Measurements from ENCODE around the gene CUEDC2. TPM values are rescaled to one million over a fixed set of nuclear protein-coding genes. Genes with fewer than 3 reads are reported as not detected.

The CUEDC2 gene
- total and polyA plus RNA-seq, 10 of the 15 experiments (the other 5 are each of a cell fraction or from before 2014, with no cell fraction given): 20.4 to 121 (median 75.0) TPM

DNA sequence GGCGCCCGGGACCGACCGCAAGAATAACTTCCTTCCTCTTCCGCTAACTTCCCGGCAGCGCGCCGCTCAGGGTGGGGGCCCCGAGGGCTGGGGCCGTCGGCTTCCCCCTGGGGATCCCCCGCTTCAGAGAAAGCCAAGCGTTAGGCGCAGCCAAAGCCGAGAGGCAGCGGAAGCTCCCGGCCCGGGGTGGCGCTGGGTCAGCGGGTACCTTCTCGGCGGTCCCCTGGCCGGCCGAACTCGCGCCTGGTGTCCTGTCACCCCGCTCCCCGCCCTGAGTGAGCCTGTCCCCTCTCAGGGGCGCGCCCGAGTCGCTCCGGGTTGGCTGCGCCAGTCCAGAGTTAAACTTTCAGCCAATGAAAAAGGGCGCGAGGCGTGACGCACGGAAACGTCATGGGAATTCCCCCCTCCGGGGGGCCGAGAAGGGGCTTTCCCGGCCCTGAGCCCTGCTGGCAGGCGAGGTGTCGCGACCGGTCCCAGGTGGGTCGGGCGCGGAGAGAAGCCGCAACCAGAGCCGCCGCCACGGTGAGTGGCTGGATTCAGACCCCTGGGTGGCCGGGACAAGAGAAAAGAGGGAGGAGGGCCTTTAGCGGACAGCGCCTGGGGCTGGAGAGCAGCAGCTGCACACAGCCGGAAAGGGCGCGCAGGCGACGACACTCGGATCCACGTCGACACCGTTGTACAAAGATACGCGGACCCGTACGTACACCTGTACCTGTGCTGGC lies 38.1 kb downstream of the CUEDC2 start:
- H3K4me3 ChIP-seq: peak overlapping the region; percentile 100
- POLR2A ChIA-PET: interaction anchor here (0.5 to 6.1 kb wide), 17 partner anchors 10 to 845 kb away, joined by 3 to 44 read pairs (median 4); partner anchors contain the start of genes ACTR1A, C10orf95, CUEDC2 and FBXL15
- H3K9me3 ChIP-seq (replicated peaks; ENCODE audit: control insufficient read depth, insufficient read depth, low read length): no peaks in the 10 kb centered on the region; the same call in 2 of the 3 replicates
- FAIRE-seq (peak; percentile 75), DNase-seq (ENCODE audit: low read depth, low spot score) (peak; percentile 89), ATAC-seq (peak; percentile 87)
- under 1% methylated on average over 60 of the region's 71 CpGs for WGBS (ENCODE audit: insufficient coverage, insufficient replicate concordance, low lambda C conversion rate, missing lambda C conversion rate)
- H3K36me3 ChIP-seq (ENCODE audit: control insufficient read depth in 2 of 2, insufficient read depth in 2 of 2, low read length in 1 of 2): peaks cover 9 to 15% of the 10 kb centered on the region in 2 experiments
- peak overlapping the region; percentile 93 for H3K27ac ChIP-seq (ENCODE audit: control insufficient read depth, insufficient read depth)
- no peaks in the 10 kb centered on the region for H3K27me3 ChIP-seq (replicated peaks in 1 of 2; ENCODE audit: control insufficient read depth in 2 of 2, insufficient read depth in 2 of 2, low read length in 1 of 2)
- H3K4me2 ChIP-seq (ENCODE audit: control insufficient read depth, insufficient read depth): peak overlapping the region; percentile 64
- H3K4me1 ChIP-seq (ENCODE audit: control insufficient read depth, insufficient read depth, low read length): peaks cover 17% of the 10 kb centered on the region
- H3K9ac ChIP-seq (ENCODE audit: control insufficient read depth, insufficient read depth, low read length): peak overlapping the region; percentile 99
- H4K20me1 ChIP-seq (ENCODE audit: control insufficient read depth, insufficient read depth): no peaks in the 10 kb centered on the region
- in situ Hi-C loops (cut with MboI): no loop called here
- no TSS peak for BruUV-seq (replicated peaks)
- CTCF ChIA-PET: interaction anchor here (0.7 to 9.1 kb wide), 21 partner anchors 10 to 377 kb away, joined by 3 to 90 read pairs (median 4); partner anchors contain the start of genes ACTR1A, C10orf95, ELOVL3 and FBXL15
- peaks cover 47% of the 10 kb centered on the region for H3K79me2 ChIP-seq (ENCODE audit: control insufficient read depth, insufficient read depth, low read length)
- H2AFZ ChIP-seq (ENCODE audit: control insufficient read depth, low read depth, low read length): peak overlapping the region; percentile 61
- intact Hi-C loops (cut with micrococcal nuclease; ENCODE audit: unreplicated experiment): loop anchor here (1.0 to 10.0 kb wide), 6 partner anchors 27 to 251 kb away; partner anchors contain the start of genes SUFU and TRIM8
- RAD21 ChIA-PET (ENCODE audit: unreplicated experiment): interaction anchor here (0.6 to 3.1 kb wide), 14 partner anchors 9 to 189 kb away, joined by 3 to 21 read pairs (median 6); partner anchors contain the start of genes ACTR1A, C10orf95, CUEDC2 and FBXL15
- SMC1A ChIA-PET (ENCODE audit: uncharacterized antibody, unreplicated experiment): interaction anchor here (0.6 to 3.8 kb wide), 12 partner anchors 9 to 223 kb away, joined by 3 to 23 read pairs (median 4); partner anchors contain the start of gene FBXL15
- TF ChIP-seq, protein P1, sequence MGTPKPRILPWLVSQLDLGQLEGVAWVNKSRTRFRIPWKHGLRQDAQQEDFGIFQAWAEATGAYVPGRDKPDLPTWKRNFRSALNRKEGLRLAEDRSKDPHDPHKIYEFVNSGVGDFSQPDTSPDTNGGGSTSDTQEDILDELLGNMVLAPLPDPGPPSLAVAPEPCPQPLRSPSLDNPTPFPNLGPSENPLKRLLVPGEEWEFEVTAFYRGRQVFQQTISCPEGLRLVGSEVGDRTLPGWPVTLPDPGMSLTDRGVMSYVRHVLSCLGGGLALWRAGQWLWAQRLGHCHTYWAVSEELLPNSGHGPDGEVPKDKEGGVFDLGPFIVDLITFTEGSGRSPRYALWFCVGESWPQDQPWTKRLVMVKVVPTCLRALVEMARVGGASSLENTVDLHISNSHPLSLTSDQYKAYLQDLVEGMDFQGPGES (IDR thresholded peaks at IDR 0.05): peak; percentile 49; the same call in 1 of the 2 replicates
- peak; percentile 63; the same call in 1 of the 2 replicates for TF ChIP-seq EED (IDR thresholded peaks at IDR 0.05; ENCODE audit: low read depth)
- TF ChIP-seq, protein P2, sequence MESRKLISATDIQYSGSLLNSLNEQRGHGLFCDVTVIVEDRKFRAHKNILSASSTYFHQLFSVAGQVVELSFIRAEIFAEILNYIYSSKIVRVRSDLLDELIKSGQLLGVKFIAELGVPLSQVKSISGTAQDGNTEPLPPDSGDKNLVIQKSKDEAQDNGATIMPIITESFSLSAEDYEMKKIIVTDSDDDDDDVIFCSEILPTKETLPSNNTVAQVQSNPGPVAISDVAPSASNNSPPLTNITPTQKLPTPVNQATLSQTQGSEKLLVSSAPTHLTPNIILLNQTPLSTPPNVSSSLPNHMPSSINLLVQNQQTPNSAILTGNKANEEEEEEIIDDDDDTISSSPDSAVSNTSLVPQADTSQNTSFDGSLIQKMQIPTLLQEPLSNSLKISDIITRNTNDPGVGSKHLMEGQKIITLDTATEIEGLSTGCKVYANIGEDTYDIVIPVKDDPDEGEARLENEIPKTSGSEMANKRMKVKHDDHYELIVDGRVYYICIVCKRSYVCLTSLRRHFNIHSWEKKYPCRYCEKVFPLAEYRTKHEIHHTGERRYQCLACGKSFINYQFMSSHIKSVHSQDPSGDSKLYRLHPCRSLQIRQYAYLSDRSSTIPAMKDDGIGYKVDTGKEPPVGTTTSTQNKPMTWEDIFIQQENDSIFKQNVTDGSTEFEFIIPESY (IDR thresholded peaks at IDR 0.05): peak; percentile 28; the same call in 1 of the 2 replicates
- peak; percentile 92 for TF ChIP-seq NR2F1 (conservative IDR thresholded peaks at IDR 0.05)
- peak; percentile 95; the same call in 1 of the 2 replicates for TF ChIP-seq ZNF207 (IDR thresholded peaks at IDR 0.05; ENCODE audit: borderline replicate concordance)
- TF ChIP-seq IKZF2 (IDR thresholded peaks at IDR 0.05): peak; percentile 62 to 82; a peak in 3 of 4 replicates
- TF ChIP-seq, protein P3, sequence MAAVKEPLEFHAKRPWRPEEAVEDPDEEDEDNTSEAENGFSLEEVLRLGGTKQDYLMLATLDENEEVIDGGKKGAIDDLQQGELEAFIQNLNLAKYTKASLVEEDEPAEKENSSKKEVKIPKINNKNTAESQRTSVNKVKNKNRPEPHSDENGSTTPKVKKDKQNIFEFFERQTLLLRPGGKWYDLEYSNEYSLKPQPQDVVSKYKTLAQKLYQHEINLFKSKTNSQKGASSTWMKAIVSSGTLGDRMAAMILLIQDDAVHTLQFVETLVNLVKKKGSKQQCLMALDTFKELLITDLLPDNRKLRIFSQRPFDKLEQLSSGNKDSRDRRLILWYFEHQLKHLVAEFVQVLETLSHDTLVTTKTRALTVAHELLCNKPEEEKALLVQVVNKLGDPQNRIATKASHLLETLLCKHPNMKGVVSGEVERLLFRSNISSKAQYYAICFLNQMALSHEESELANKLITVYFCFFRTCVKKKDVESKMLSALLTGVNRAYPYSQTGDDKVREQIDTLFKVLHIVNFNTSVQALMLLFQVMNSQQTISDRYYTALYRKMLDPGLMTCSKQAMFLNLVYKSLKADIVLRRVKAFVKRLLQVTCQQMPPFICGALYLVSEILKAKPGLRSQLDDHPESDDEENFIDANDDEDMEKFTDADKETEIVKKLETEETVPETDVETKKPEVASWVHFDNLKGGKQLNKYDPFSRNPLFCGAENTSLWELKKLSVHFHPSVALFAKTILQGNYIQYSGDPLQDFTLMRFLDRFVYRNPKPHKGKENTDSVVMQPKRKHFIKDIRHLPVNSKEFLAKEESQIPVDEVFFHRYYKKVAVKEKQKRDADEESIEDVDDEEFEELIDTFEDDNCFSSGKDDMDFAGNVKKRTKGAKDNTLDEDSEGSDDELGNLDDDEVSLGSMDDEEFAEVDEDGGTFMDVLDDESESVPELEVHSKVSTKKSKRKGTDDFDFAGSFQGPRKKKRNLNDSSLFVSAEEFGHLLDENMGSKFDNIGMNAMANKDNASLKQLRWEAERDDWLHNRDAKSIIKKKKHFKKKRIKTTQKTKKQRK (IDR thresholded peaks at IDR 0.05; ENCODE audit: low read depth, low read length): no peak
- peak; percentile 100 for TF ChIP-seq RELA (IDR thresholded peaks at IDR 0.05; ENCODE audit: borderline replicate concordance, partially characterized antibody)
- peak; percentile 57 for TF ChIP-seq FOXK2 (IDR thresholded peaks at IDR 0.05)
- TF ChIP-seq BMI1 (IDR thresholded peaks at IDR 0.05; ENCODE audit: borderline replicate concordance): no peak
- no peak for TF ChIP-seq HDAC2 (IDR thresholded peaks at IDR 0.05)
- TF ChIP-seq SIX5 (IDR thresholded peaks at IDR 0.05; ENCODE audit: low read depth, low read length, severe bottlenecking): no peak
- TF ChIP-seq, protein P4, sequence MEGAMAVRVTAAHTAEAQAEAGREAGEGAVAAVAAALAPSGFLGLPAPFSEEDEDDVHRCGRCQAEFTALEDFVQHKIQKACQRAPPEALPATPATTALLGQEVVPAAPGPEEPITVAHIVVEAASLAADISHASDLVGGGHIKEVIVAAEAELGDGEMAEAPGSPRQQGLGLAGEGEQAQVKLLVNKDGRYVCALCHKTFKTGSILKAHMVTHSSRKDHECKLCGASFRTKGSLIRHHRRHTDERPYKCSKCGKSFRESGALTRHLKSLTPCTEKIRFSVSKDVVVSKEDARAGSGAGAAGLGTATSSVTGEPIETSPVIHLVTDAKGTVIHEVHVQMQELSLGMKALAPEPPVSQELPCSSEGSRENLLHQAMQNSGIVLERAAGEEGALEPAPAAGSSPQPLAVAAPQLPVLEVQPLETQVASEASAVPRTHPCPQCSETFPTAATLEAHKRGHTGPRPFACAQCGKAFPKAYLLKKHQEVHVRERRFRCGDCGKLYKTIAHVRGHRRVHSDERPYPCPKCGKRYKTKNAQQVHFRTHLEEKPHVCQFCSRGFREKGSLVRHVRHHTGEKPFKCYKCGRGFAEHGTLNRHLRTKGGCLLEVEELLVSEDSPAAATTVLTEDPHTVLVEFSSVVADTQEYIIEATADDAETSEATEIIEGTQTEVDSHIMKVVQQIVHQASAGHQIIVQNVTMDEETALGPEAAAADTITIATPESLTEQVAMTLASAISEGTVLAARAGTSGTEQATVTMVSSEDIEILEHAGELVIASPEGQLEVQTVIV (IDR thresholded peaks at IDR 0.05; ENCODE audit: borderline replicate concordance, partially characterized antibody): peak; percentile 9
